PC-3 (cell line): ENCODE data around the gene CACNG1. TPM values are rescaled to one million over a fixed set of nuclear protein-coding genes. Genes with fewer than 3 reads are reported as not detected.

Experiments
- ATAC-seq: fragments of 200-7000 bp; cut with Tn5 transposase; 2 replicates; pipeline ENCODE4 v1.9.1; 2020; ENCODE audit warnings: mild to moderate bottlenecking, moderate library complexity
- BruUV-seq: library from RNA; stranded (reverse); fragments of 400-500 nt; replicated peaks from 2 replicates; lab custom pipeline; 2021; lab: Mats Ljungman, UMichigan
- CTCF ChIA-PET: fragments of 300-600 bp; sonication (Branson Sonifier 250); formaldehyde crosslinking; loops from one replicate; lab custom pipeline; 2022; ENCODE audit warnings: antibody characterized with exemption; lab: Charles Lee
- POLR2A ChIA-PET: fragments of 300-600 bp; sonication (Branson Sonifier 250); formaldehyde crosslinking; loops from one replicate; lab custom pipeline; 2022; ENCODE audit warnings: antibody characterized with exemption; ENCODE audit not compliant: unreplicated experiment; lab: Charles Lee
- DNase-seq: peaks from one replicate; pipeline ENCODE4 v3.0.0-alpha.2; 2015
- H2AFZ ChIP-seq: fragments of 300-600 bp; sonication (generic); 2 replicates; pipeline ENCODE4 v1.6.0; 2016; ENCODE audit warnings: antibody characterized with exemption, low read length
- H3F3A ChIP-seq: fragments of 300-600 bp; sonication (generic); one replicate; pipeline ENCODE4 v1.6.0; 2017; ENCODE audit warnings: antibody characterized with exemption, low read length, control low read depth, mild to moderate bottlenecking; ENCODE audit not compliant: unreplicated experiment
- H3K27ac ChIP-seq: fragments of 300-600 bp; sonication (generic); 2 replicates; pipeline ENCODE4 v1.5.1; 2016; ENCODE audit warnings: mild to moderate bottlenecking, low read length
- H3K27me3 ChIP-seq: fragments of 300-600 bp; sonication (generic); 2 replicates; pipeline ENCODE4 v1.6.1; 2016; ENCODE audit warnings: low read length, mixed read lengths
- H3K36me3 ChIP-seq: fragments of 300-600 bp; sonication (generic); 2 replicates; pipeline ENCODE4 v1.6.1; 2016; ENCODE audit warnings: low read depth, mixed run types, low read length, mixed read lengths
- H3K4me1 ChIP-seq: fragments of 300-600 bp; sonication (generic); 2 replicates; pipeline ENCODE4 v1.5.1; 2016; ENCODE audit warnings: low read length; ENCODE audit not compliant: insufficient read depth
- H3K4me2 ChIP-seq: fragments of 300-600 bp; sonication (generic); 2 replicates; pipeline ENCODE4 v1.6.0; 2016; ENCODE audit warnings: low read length
- H3K4me3 ChIP-seq: fragments of 300-600 bp; sonication (generic); 2 replicates; pipeline ENCODE4 v1.5.1; 2016; ENCODE audit warnings: mild to moderate bottlenecking, low read length, mixed read lengths
- H3K79me2 ChIP-seq: fragments of 300-600 bp; sonication (generic); 2 replicates; pipeline ENCODE4 v1.6.1; 2017; ENCODE audit warnings: low read length, mixed read lengths
- H3K9ac ChIP-seq: fragments of 300-600 bp; sonication (generic); 2 replicates; pipeline ENCODE4 v1.6.0; 2016; ENCODE audit warnings: mild to moderate bottlenecking, low read length
- H3K9me2 ChIP-seq: fragments of 300-600 bp; sonication (generic); replicated peaks from 2 replicates; pipeline ENCODE4 v1.6.1; 2016; ENCODE audit warnings: mixed run types, low read length, mixed read lengths
- H3K9me3 ChIP-seq: fragments of 300-600 bp; sonication (generic); 2 replicates; pipeline ENCODE4 v1.6.1; 2016; ENCODE audit warnings: low read length, mixed read lengths
- H4K20me1 ChIP-seq: fragments of 300-600 bp; sonication (generic); 2 replicates; pipeline ENCODE4 v1.6.1; 2016; ENCODE audit warnings: low read length, mixed read lengths
- CTCF ChIP-seq: fragments of 300-600 bp; sonication (generic); conservative IDR thresholded peaks from 2 replicates; pipeline ENCODE4 v1.5.1; 2017; ENCODE audit warnings: antibody characterized with exemption, low read depth, mild to moderate bottlenecking, low read length
- EZH2 ChIP-seq: fragments of 300-600 bp; sonication (generic); IDR thresholded peaks from one replicate; pipeline ENCODE4 v1.6.1; 2017; ENCODE audit warnings: antibody characterized with exemption, mild to moderate bottlenecking, low read length; ENCODE audit not compliant: unreplicated experiment
- EZH2phosphoT487 ChIP-seq: fragments of 300-600 bp; sonication (generic); IDR thresholded peaks from 2 replicates; pipeline ENCODE4 v1.6.1; 2018; ENCODE audit warnings: mild to moderate bottlenecking, antibody characterized with exemption, low read length, borderline replicate concordance
- intact Hi-C: fragments of 100-400 bp; cut with micrococcal nuclease; formaldehyde crosslinking; loops from 2 replicates; pipeline ENCODE4 v1.9.0; 2023
- total RNA-seq: library from RNA; depleted of rRNA; stranded (reverse); fragments of >200 nt; gene quantifications from 2 replicates; pipeline ENCODE4 v1.2.3, GENCODE V29; 2014

Gene CACNG1
- total RNA-seq, 1 experiment from 2014 or later: not detected

GRCh38 chr17:67011527-67012175 lies 32.7 kb upstream of the CACNG1 start:
- no peak for ATAC-seq
- peak; percentile 8 for DNase-seq
- Histone ChIP-seq H2AFZ (no peak overlapping the region), H3K4me3 (no peak overlapping the region), H3K9me3 (no peaks in the 10 kb centered on the region), H3K27me3 (peaks cover 17% of the 10 kb centered on the region; the same call in 1 of the 2 replicates), H4K20me1 (no peaks in the 10 kb centered on the region), H3F3A (no peaks in the 10 kb centered on the region), H3K4me2 (no peak overlapping the region), H3K9ac (no peak overlapping the region), H3K36me3 (no peaks in the 10 kb centered on the region), H3K79me2 (no peaks in the 10 kb centered on the region), H3K4me1 (no peaks in the 10 kb centered on the region), H3K27ac (no peak overlapping the region), H3K9me2 (no peaks in the 10 kb centered on the region)
- ChIA-PET POLR2A (no interaction called here), CTCF (no interaction called here)
- BruUV-seq: no TSS peak
- intact Hi-C loops: no loop called here
- TF ChIP-seq EZH2: no peak
- TF ChIP-seq EZH2phosphoT487: no peak
- TF ChIP-seq CTCF: no peak

GRCh38 chr17:67013891-67014290 lies 30.5 kb upstream of the CACNG1 start:
- ATAC-seq: no peak
- POLR2A ChIA-PET: no interaction called here
- Histone ChIP-seq H2AFZ (no peak overlapping the region), H3K36me3 (no peaks in the 10 kb centered on the region), H3F3A (no peaks in the 10 kb centered on the region), H3K4me2 (no peak overlapping the region), H3K4me3 (no peak overlapping the region), H3K4me1 (no peaks in the 10 kb centered on the region), H3K9ac (no peak overlapping the region), H4K20me1 (no peaks in the 10 kb centered on the region), H3K27ac (no peak overlapping the region), H3K9me2 (no peaks in the 10 kb centered on the region), H3K79me2 (no peaks in the 10 kb centered on the region), H3K27me3 (peaks cover 16% of the 10 kb centered on the region; the same call in 1 of the 2 replicates), H3K9me3 (no peaks in the 10 kb centered on the region)
- CTCF ChIA-PET: no interaction called here
- DNase-seq: no peak
- intact Hi-C loops: no loop called here
- no peak for TF ChIP-seq EZH2
- no peak for TF ChIP-seq CTCF
- TF ChIP-seq EZH2phosphoT487: no peak
- BruUV-seq: no TSS peak

- H3K9me3 ChIP-seq: no peaks in the 10 kb centered on the region
- ChIA-PET POLR2A (no interaction called here), CTCF (interaction anchor here (0.5 kb wide), 1 partner anchor 158 kb away, joined by 3 read pairs; no protein-coding TSS in a partner anchor)
- H3K4me2 ChIP-seq: no peak overlapping the region
- no peak overlapping the region for H3K9ac ChIP-seq
- H3K27ac ChIP-seq: no peak overlapping the region
- H2AFZ ChIP-seq: no peak overlapping the region
- H3F3A ChIP-seq: no peaks in the 10 kb centered on the region
- no peaks in the 10 kb centered on the region for H3K9me2 ChIP-seq
- intact Hi-C loops: no loop called here
- ATAC-seq (no peak), DNase-seq (no peak)
- no peaks in the 10 kb centered on the region for H3K4me1 ChIP-seq
- no TSS peak for BruUV-seq
- H3K27me3 ChIP-seq: peaks cover 11% of the 10 kb centered on the region; the same call in 1 of the 2 replicates
- H3K79me2 ChIP-seq: no peaks in the 10 kb centered on the region
- no peak overlapping the region for H3K4me3 ChIP-seq
- no peaks in the 10 kb centered on the region for H4K20me1 ChIP-seq
- H3K36me3 ChIP-seq: no peaks in the 10 kb centered on the region
- no peak for TF ChIP-seq CTCF
- no peak for TF ChIP-seq EZH2
- no peak for TF ChIP-seq EZH2phosphoT487
Measured at GRCh38 chr17:67015001-67015400, 29.4 kb upstream of the CACNG1 start.
